GM21786 (cell line): Measurements from ENCODE around the gene PIGP.
"Not testable (repeated sequence)": the region's sequence is repeated elsewhere in the genome, so short reads cannot be mapped to it uniquely, and the experiment has no call there.

Source experiments
- ATAC-seq: cut with Tn5 transposase; IDR thresholded peaks from one replicate; pipeline ENCODE4 v1.9.1; 2021; ENCODE audit not compliant: unreplicated experiment

The PIGP gene

GRCh38 chr21:37076087-37076850 lies 3.4 kb upstream of the PIGP start:
- ATAC-seq, result no peak

GRCh38 chr21:37075214-37075770 lies 2.4 kb upstream of the PIGP start:
- ATAC-seq, result no peak

GRCh38 chr21:37074546-37074945 lies 1.7 kb upstream of the PIGP start:
- ATAC-seq, result no peak

GRCh38 chr21:37074197-37074510 lies 1.3 kb upstream of the PIGP start:
- no peak for ATAC-seq

DNA sequence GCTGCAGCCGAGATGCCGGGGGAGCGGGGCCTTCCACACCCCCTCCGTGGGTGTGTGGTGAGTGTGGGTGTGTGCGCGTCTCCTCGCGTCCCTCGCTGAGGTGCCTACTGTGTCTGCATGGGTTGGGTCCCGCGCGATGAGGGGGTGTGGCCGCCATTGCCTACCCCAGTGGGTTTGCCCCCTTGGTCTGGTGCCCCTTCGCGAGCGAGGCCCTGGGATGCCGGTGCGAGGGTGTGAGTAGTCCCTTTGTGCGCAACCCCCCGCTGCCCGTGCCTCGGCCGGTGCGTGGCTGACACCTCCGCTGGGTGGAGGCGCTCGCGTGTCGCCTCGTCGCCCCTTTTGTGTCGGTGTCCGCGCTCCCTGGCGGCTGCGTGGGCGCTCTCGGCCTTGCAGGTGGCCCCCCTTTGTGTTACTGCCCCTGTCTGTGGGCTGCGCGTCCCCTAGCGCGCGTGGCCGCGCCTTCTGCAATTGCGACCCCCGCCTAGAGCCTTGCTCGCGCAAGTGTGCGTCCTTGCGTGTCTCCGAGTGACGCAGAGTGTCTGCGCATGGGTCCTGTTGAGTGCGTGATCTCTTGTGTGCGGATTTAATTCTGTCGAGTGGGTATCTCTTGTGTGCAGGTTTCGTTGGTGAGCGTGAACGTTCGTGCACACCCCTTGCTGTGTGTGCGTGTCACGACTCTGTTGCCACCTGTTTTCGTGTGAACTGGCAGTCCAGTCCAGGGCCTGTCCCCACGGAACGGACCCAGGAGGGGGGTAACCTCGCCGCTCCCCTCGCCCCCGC lies 736 bp upstream of the PIGP start:
- ATAC-seq, result peak; percentile 29

DNA sequence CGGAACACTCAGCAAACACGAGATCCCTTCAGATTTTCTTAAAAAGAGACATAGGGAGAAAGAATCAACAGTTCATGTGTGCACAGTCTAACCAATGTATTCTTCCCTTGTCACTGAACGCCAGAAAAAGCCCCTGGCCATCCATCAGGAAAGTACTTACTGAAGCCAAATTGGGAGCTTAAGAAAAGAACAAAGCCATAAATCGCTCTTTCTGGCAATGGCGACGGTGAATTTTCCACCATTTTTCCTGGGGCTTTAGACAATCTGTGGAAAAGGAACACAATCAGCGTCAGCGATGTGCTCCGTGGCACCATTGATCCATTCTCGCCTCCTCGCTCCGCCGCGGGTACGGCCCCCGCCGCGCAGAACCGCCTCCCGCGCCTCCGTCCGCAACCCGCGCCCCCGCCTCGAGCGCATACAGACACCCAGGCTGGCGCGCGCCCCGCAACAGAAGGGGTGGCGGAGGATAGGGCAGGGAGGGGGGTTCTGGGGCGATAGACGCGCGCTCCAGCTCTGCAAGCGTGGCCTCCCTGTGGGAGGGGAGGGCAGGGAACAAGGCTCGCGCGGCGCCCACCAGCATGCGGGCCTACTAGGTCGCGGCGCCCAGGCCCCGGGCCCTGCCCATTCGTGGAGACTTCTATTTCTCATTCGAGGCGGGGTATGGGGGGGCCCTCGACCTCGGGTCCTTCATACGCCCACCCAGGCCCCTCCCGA lies 440 bp downstream of the PIGP start:
- peak; percentile 34 for ATAC-seq

- ATAC-seq, result no peak
Measured at GRCh38 chr21:37071561-37072273, 1.2 kb downstream of the PIGP start.

DNA sequence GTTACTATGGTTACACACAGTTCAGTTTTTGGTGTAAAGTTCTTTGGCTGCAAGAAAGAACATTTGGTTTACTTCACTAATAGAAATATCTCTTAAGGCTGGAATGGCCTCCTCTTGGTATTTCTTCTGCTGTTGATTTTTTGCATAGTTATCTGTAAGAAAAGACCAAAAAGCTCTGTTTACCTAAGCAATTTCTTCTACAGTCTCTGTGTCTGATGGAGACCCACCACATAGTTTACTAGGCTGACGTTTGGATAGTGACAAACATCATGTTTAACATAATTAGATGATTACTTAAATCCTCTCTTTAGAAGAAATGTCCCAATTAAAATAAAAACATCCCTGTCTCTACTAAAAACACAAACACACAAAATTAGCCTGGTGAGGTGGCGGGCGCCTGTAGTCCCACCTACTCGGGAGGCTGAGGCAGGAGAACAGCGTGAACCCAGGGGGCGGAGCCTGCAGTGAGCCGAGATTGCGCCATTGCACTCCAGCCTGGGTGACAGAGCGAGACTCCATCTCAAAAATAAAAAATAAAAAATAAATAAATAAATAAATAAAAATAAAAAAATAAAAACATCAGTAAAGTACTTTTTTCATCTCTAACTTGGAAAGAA lies 7.2 kb downstream of the PIGP start:
- ATAC-seq, result no peak

DNA sequence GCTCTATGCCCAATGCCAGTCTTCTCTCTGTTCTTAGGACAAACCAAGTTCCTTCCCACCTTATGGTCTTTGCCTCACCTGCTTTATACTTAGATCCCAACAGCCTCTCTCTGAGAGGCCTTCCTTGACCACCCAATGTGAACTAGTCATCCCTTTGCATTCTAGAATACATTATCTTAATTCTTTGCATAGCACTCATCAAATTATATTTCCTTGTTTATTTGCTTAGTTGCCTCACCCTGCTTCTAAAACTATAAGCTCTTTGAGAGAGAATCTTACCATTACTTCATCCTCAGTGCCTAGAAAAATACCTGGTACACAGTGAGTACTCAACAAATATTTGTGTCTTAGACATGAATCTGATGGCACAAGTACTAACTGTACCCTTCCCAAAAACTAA lies 8.0 kb downstream of the PIGP start:
- ATAC-seq, result no peak

- no peak for ATAC-seq
Measured at GRCh38 chr21:37063433-37063832, 9.4 kb downstream of the PIGP start.

- ATAC-seq, result no peak
Measured at GRCh38 chr21:37062593-37062935, 10.3 kb downstream of the PIGP start.

DNA sequence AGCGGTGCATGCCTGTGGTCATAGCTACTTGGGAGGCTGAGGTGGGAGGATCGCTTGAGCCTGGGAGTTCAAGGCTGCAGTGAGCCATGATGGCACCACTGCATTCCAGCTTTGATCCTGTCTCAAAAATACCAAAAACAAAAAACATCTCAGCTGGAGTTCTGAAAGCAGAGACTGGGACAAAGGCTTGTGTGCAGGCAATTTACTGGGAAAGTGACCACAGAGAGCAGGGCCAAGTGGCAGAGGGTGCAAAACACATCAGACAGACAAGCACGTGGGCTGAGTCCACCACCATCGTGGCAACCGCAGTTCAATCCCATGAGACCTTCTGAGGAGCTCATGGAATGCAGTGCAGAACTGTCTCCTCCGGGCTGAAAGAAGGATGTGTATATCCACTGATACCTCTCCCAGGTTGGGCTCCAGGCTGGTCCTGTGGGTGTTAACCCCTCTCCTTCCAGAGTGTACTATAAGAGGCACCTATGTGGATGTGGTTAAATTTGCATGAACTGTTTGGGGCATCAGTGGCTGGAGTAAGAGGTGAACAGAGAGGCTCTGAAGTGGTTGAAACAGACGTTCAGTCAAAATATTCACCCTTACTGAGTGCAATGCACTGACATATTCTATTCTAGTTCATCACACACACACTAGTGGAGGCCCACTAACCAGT lies 10.8 kb downstream of the PIGP start:
- no peak for ATAC-seq

- ATAC-seq, result no peak
Measured at GRCh38 chr21:37060296-37060695, 12.6 kb downstream of the PIGP start.

- ATAC-seq, result no peak
Measured at GRCh38 chr21:37059181-37059580, 13.7 kb downstream of the PIGP start.

GRCh38 chr21:37058261-37058660 lies 14.6 kb downstream of the PIGP start:
- ATAC-seq, result no peak

DNA sequence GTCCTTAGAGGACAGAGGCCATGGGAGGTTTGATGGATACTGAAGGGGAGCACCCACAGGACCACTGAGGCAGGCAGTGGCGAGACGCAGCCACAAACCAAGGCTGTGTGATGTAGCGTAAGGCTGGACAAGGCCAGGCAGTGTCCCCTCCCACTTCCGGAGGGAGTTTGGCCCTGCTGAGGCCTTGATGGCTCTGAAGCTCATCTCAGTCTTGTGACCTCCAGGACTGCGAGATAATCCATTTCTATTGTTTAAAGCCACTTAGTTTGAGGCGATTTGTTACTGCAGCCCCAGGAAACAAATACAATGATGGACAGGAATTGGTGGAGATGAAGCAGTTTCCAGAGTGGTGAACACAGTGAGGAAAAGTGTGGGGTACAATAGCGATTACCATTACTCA lies 15.3 kb downstream of the PIGP start:
- no peak for ATAC-seq

DNA sequence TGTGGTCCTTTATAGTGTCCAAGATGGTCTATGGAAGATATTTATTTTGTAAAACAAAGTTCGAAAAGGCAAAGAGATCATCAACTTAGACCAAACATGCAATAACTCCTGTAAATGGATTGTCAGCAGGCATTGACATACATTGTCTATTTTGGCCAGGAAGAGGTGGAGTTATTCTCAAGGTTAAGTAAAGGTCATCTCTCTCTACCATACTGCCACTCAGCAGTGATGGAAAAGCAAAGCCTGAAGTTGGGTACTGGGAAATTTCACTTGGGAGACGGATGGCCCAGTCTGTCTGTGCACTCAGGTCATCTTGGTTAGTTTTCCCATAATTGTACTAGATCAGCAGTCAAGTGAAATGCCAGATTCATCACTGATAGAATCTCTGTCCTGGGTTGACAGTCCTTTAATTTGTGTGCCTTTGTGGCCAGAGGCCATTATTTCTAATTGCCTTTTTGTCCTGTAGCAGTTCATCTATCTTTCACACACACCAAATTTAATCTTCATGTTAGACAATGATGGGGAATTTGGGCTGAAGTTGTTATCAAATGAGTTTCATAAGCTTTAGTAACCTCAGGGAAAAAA lies 17.5 kb downstream of the PIGP start:
- ATAC-seq, result no peak

DNA sequence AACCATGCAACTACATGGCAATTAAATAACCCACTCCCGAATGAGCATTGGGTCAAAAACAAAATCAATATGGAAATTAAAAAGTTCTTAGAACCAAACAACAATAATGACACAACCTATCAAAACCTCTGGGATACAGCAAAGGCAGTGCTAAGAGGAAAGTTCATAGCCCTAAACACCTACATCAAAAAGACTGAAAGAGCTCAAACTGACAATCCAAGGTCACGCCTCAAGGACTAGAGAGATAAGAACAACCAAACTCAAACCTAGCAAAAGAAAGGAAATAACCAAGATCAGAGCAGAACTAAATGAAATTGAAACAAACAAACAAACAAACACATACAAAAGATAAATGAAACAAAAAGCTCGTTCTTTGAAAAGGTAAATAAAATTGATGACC lies 23.1 kb downstream of the PIGP start:
- not testable (repeated sequence) for ATAC-seq

DNA sequence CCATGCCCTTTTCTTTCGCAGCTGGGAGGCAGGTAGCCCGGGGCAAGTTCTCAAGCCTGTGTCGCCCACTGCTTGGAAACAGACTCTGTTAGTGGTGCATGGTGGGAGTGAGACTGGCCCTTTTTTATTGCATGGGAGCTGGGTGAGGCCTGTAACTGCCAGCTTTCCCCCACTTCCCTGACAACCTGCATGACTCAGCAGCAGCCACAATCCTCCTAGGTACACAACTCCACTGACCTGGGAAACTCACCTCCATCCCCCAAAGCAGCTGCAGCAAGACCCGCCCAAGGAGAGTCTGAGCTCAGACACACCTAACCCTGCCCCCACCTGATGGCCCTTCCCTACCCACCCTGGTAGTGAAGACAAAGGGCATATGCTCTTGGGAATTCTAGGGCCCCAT lies 25.8 kb downstream of the PIGP start:
- ATAC-seq, result no peak

DNA sequence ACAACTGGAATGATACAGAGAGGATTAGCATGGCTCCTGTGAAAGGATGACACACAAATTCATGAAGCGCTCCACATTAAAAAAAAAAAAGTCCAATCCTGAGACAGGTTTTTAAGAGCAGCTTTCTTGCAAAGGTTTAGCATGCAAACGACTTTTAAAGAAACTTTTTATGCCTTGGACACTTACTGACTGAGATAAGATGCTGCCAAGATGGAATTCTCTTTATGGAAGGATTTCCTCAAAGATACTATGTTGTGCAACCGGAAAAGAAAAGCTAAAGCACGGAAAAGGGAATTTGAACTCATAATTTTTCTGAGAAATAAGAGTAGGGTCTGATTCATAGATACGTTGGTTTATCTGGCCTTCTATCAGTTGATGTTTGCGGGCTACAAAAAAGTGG lies 27.3 kb downstream of the PIGP start:
- no peak for ATAC-seq
